Measurements from ENCODE around the gene ST3GAL3.

DNA sequence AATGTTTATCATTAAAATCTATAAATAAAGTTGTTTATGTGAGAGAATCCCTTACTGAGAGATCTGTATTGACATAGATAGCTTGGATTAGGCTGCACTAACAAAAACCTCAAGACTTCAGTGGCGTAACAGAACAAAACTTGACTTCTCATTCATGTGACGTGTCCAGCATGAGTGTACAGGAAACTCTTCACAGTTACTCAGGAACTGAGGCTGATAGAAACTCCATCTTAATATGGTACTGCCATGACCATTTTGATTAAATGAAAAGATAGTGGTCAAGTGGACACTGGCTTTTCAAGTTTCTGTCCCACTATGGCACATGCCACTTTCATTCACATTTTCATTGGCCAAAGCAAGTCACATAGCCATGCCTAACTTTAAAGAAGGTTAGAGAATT lies 3.7 kb downstream of the ST3GAL3 start:
- TF ChIP-seq CTCF (IDR thresholded peaks at IDR 0.05) (no peak), EZH2 (IDR thresholded peaks at IDR 0.05) (no peak)
